ENCODE data around the gene SDSL.

The SDSL gene

DNA sequence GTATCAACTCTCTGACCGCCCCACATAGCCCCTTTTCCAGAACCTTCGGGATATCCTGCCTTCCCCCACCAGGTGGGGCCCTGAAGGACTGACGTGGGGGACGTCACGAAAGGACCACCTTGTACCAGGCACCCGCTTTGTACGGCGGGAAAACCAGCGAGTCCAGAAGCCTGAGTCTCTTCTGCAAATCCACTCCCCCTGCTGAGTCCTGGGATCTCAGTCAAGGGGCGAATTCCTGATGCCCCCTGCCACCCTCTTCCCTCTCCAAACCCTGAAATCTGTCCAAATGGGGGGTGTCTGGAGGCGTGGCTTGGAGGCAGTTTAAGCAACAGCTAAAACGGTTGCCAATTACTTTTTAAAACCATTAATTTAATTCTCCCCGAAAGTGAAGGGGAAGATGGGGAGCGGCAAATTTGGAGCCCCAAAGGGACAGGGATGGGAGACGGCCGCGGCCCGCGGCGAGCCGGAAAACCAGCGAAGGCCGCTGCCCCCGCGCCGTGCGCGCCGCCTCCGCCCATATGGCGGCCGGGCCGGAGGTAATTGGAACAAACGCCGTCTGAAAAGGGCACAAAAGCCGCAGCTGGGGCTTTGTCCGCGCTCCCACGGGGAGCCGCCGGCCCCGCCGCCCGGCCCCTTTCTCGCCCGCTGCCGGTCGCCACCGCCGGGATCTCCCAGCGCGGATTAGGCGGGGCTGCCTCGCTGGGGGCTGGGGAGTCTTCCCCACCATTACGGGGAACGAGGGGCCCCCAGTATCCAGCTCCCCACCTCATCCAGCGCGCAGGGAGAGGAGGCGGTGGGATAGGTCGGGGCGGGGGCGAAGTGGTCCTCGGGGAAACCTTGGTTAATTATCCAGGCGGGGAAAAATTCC lies 42.9 kb downstream of the SDSL start:
- TF ChIP-seq, protein P1, sequence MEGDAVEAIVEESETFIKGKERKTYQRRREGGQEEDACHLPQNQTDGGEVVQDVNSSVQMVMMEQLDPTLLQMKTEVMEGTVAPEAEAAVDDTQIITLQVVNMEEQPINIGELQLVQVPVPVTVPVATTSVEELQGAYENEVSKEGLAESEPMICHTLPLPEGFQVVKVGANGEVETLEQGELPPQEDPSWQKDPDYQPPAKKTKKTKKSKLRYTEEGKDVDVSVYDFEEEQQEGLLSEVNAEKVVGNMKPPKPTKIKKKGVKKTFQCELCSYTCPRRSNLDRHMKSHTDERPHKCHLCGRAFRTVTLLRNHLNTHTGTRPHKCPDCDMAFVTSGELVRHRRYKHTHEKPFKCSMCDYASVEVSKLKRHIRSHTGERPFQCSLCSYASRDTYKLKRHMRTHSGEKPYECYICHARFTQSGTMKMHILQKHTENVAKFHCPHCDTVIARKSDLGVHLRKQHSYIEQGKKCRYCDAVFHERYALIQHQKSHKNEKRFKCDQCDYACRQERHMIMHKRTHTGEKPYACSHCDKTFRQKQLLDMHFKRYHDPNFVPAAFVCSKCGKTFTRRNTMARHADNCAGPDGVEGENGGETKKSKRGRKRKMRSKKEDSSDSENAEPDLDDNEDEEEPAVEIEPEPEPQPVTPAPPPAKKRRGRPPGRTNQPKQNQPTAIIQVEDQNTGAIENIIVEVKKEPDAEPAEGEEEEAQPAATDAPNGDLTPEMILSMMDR (IDR thresholded peaks at IDR 0.05; ENCODE audit: borderline replicate concordance, insufficient read depth, low read depth, low read length) = no peak
- no peak overlapping the region for H3K4me3 ChIP-seq (ENCODE audit: low read depth, low read length)

DNA sequence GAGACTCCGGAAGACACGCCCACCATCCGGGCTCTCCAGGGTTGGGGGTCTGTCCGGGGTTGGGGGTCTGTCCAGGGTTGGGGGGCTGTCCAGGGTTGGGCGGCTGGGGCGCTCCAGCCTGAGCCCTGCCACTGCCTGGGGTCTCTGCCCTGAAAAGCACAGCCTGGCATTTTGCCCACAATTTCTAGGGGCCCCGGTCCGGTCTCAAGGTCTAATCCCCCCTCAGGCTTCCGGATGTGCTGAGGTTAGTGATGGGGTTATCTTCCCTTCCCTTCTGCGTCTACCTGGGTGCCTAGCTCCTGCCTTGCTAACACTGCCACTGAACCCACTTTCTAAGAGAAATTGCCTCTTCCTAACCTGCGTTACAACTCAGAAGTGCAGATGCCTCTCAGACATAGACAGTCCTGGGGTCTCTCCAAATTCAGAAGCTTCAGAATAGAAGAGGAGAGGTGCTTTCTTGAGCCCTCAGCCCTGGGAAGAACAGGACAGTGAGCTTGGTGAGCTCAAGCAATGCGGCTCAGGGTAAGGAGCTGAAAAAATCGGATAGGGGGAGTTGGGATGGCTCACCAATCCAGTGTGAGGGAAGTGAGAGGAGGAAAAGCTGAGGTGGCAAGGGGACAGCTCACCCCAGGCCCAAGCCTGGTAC lies 43.8 kb downstream of the SDSL start:
- TF ChIP-seq, protein P1 (IDR thresholded peaks at IDR 0.05; ENCODE audit: borderline replicate concordance, insufficient read depth, low read depth, low read length) = no peak
- no peak overlapping the region for H3K4me3 ChIP-seq (ENCODE audit: low read depth, low read length)

DNA sequence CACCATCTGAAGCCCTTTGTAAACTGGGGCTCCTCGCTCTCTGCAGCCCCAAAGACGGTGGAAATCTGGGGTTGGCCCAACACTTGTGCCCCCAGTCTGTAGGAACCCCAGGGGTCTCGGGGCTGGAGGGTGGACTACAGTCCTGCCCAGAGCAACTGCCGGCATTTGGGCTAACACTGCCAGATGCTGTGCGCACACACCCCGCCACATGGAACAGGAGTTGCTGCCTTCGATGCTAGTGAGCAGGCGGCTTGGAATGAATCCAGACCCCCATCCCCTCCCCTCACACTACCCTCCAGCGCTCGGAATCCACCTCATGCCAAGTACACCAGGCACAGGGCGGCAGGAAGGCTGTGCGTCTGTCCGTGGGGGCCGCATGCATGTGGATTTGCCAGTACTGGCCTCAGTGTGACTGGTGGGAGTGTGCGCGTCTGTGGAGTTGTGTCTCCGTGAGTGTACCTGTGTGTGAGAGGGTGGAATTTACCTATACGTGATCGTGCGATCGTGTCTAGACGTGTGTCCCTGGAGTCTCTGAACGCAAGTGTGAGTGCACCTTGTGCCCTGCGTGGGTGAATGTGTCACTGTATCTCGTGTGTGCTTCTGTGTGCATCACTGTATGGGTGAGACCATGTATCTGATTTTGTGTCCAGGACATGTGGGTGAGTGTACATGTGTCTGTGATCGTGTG lies 44.4 kb downstream of the SDSL start:
- TF ChIP-seq, protein P1 (IDR thresholded peaks at IDR 0.05; ENCODE audit: borderline replicate concordance, insufficient read depth, low read depth, low read length) = no peak
- H3K4me3 ChIP-seq (ENCODE audit: low read depth, low read length) = no peak overlapping the region

DNA sequence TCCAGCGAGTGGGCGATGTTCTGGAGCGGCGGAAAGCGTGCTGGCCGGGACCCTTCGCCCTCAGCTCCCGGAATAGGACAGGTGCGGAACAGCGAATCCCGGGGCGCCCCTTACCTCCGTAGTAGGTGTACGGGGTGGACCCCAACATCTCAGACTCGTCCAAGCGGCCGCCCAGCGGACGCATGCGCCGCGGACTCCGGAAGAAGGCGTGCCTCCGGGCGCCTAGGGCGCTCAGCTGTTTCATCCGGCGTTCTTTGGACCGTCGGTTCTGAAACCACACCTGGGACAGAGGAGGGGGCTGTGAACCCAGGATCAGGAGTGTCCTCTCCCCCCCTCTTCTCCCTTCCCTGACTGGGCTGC lies 44.9 kb downstream of the SDSL start:
- TF ChIP-seq, protein P1 (IDR thresholded peaks at IDR 0.05; ENCODE audit: borderline replicate concordance, insufficient read depth, low read depth, low read length) = no peak
- H3K4me3 ChIP-seq (ENCODE audit: low read depth, low read length) = no peak overlapping the region

DNA sequence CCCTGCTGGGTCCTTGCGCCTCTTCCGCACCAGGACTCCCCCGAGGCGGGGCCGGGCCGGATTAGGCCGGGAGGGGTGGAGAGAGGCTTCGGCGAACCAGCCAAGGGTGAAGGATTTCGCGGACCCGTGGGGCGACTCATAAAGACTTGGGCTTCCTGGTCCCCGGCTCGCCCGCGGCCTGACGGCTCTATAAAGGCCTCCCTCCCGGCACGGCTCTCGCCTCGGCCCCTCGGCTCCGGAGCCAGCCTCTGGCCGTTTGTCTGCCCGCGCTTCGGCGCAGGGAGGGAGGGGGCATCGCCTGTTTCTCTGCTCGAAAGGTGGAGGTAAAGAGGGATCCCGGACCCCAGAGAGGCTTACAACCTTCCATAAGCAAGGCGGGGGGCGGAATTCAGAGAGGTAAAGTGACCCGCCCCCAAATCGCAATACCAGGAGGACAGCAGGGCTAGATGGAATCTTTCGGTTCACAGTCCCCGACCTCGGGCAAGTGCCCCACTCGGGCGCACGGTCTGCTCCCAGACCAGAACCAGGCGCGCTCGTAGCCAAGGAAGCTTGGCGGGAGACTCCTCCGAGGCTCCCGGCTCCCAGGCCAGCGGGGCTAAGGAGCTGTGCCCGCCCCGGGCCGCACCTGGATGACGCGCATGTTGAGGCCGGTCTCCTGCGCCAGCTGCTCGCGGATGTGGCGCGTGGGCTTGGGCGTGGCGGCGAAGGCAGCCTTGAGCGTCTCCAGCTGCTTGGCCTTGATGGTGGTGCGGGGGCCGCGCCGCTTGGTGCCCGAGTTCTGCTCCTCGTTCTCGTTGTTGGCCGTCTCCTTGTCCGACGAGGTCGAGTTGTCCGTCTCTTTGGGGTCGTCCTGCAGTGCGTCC lies 45.6 kb downstream of the SDSL start:
- TF ChIP-seq, protein P1 (IDR thresholded peaks at IDR 0.05; ENCODE audit: borderline replicate concordance, insufficient read depth, low read depth, low read length) = no peak
- no peak overlapping the region for H3K4me3 ChIP-seq (ENCODE audit: low read depth, low read length)

DNA sequence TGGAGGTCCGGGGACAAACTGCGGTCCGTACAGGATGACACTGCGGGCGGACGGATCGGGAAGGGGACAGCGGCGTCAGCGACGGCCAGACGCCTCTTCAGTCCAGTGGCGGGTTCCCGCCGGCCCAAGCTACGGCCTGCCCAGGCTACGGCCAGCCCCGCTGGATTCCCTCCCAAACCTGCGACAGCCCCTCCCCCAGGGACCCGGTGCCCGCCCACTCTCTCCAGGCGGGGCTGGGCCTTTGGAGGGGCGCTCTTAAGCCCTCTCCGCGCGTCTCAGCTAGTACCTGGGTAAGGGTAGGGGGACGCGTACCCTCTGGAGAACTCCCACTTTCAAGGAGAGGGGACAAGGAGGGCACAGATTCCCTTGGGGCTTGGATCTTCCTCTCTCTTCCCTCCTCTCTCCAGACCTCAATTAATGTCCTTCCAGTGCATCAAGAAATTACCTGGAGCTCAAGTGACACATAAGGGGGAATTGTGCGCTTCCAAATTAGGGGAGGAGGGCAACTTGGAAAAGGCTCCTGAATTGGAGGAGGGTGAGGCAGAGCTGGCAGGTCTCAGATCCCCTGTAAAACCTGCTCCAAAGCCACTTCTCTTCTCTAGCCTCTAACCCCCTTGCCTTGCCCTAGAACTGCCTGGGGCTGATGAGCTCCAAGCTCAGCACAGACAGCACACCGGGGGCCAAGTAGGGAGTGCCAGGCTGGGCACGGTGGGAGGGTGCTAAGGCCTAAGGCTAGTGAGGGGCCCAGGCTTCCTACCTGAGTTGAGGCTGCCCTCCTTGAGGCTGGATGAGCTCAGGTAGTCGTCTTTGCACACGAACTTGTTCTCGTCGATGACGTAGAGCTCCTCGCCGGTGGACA lies 46.4 kb downstream of the SDSL start:
- H3K4me3 ChIP-seq (ENCODE audit: low read depth, low read length) = no peak overlapping the region
- TF ChIP-seq, protein P1 (IDR thresholded peaks at IDR 0.05; ENCODE audit: borderline replicate concordance, insufficient read depth, low read depth, low read length) = no peak
